Thyroid gland (tissue), 4 donors: ENCODE measurements around the gene NOP53. TPM values are rescaled to one million over a fixed set of nuclear protein-coding genes. Genes with fewer than 3 reads are reported as not detected.

ENCODE experiments used
- DNase-seq, 2 donors: peaks; one replicate each; pipeline ENCODE4 v3.0.0-alpha.2; 2019
- H3K27ac ChIP-seq, 3 donors: fragments of 200-600 bp; sonication (generic); 1 replicate in 2 of 3; 2 replicates in 1 of 3; pipeline ENCODE4 v1.5.1; 2016 to 2019; ENCODE audit warnings: mild to moderate bottlenecking in 1 of 3, moderate library complexity in 1 of 3
- H3K27me3 ChIP-seq: fragments of 200-600 bp; sonication (generic); one replicate; pipeline ENCODE4 v1.5.1; 2019
- H3K36me3 ChIP-seq, 2 donors: fragments of 200-600 bp; sonication (generic); one replicate each; pipeline ENCODE4 v1.5.1; 2016 to 2019
- H3K4me1 ChIP-seq, 2 donors: fragments of 200-600 bp; sonication (generic); one replicate each; pipeline ENCODE4 v1.5.1; 2017 to 2019
- H3K4me3 ChIP-seq, 3 donors: fragments of 200-600 bp; sonication (generic); replicated peaks in 1 of 3; 1 replicate in 2 of 3; 2 replicates in 1 of 3; pipeline ENCODE4 v1.5.1; 2016; ENCODE audit warnings: mild to moderate bottlenecking in 1 of 3
- H3K9me3 ChIP-seq: fragments of 200-600 bp; sonication (generic); one replicate; pipeline ENCODE4 v1.5.1; 2017
- POLR2A ChIP-seq, 2 donors: fragments of 450-650 bp; IDR thresholded peaks; one replicate each; pipeline ENCODE4 v1.6.1; 2017; ENCODE audit warnings: antibody characterized with exemption in 2 of 2, mild to moderate bottlenecking in 2 of 2, moderate library complexity in 1 of 2
- WGBS, 2 donors: methylation state at CpG; one replicate each; pipeline ENCODE4 v1.1.5; 2017; 5-methylcytosine and 5-hydroxymethylcytosine counted together
- intact Hi-C: fragments of 100-400 bp; cut with DNase I; formaldehyde crosslinking; loops from one replicate; pipeline ENCODE4 v1.15.1; 2023
- total RNA-seq, 4 donors: library from RNA; depleted of rRNA; stranded (reverse); fragments of >200 nt; gene quantifications; one replicate each; pipeline ENCODE4 v1.2.3, GENCODE V29; 2016
- TF ChIP-seq, protein P1 (sequence below), 6 experiments: fragments of 200-600 bp in 3 of 6; fragments of 450-650 bp in 3 of 6; sonication (generic) in 3 of 6; IDR thresholded peaks; one replicate each; pipeline ENCODE4 v1.5.1; 2016 to 2019; ENCODE audit warnings: antibody characterized with exemption in 6 of 6, mild to moderate bottlenecking in 2 of 6, inconsistent platforms in 1 of 6, moderate library complexity in 1 of 6

The NOP53 gene
- total RNA-seq, 4 donors from 2014 or later: 278 to 531 (median 461) TPM

DNA sequence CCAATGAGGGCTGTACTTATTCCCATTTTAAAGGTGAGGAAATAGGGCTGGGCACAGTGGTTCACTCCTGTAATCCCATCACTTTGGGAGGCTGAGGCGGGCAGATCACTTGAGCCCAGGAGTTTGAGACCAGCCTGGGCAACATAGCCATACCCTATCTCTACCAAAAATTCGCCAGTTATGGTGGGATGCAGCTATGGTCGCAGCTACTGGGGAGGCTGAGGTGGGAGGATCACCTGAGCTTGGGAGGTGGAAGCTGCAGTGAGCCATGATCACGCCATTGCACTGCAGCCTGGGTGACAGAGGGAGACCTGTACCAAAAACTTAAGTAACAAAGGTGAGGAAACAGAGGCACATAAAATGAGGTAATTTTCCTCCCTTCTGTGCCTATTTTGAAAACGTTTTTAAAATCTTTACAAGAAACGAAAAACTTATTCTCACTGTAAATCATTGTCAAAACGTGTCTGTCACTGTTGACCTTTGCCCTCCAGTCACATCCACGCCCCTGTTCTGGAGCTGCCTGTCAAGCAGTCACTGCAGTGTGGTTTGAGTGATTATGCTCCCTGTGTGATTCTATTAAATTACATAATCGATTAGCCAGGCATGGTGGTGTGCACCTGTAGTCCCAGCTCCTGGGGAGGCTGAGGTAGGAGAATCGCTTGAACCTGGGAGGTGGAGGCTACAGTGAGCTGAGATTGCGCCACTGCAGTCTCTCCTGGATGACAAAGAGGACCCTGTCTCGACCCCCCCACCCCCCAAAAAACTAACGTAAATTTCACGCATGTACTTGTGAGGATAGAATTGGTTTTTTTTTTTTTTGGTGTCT, 12.5 kb downstream of the NOP53 start:
- 89 to 90% methylated on average over 13 to 14 of the region's 14 CpGs for WGBS, 2 donors
- H3K9me3 ChIP-seq: no peaks in the 10 kb centered on the region
- H3K4me1 ChIP-seq: no peaks in the 10 kb centered on the region
- TF ChIP-seq, protein P1, sequence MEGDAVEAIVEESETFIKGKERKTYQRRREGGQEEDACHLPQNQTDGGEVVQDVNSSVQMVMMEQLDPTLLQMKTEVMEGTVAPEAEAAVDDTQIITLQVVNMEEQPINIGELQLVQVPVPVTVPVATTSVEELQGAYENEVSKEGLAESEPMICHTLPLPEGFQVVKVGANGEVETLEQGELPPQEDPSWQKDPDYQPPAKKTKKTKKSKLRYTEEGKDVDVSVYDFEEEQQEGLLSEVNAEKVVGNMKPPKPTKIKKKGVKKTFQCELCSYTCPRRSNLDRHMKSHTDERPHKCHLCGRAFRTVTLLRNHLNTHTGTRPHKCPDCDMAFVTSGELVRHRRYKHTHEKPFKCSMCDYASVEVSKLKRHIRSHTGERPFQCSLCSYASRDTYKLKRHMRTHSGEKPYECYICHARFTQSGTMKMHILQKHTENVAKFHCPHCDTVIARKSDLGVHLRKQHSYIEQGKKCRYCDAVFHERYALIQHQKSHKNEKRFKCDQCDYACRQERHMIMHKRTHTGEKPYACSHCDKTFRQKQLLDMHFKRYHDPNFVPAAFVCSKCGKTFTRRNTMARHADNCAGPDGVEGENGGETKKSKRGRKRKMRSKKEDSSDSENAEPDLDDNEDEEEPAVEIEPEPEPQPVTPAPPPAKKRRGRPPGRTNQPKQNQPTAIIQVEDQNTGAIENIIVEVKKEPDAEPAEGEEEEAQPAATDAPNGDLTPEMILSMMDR (IDR thresholded peaks at IDR 0.05): no peak
- TF ChIP-seq POLR2A (IDR thresholded peaks at IDR 0.05): no peak
- no peak overlapping the region for H3K4me3 ChIP-seq
- H3K36me3 ChIP-seq: peaks cover 50 to 65% of the 10 kb centered on the region in 2 donors
- no peak for DNase-seq
- no peaks in the 10 kb centered on the region for H3K27me3 ChIP-seq
- intact Hi-C loops: no loop called here
- no peak overlapping the region for H3K27ac ChIP-seq

DNA sequence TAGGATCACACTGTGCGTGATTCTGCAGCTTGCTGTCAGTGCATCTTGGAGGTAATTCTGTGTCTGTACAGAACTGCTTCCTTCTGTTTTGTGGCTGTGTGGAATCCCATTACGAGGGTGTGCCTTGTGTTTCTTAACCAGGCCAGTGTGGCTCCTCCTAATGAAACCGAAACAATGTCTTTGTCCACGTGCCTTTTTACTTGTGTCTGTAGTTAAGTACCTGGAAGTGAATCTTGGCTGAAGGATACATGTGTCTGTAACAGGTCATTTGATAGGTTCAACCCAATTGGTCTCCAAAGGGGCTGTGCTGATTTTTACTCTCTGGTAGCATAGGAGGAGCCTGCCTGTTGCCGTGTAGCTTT, 13.1 kb downstream of the NOP53 start:
- H3K4me3 ChIP-seq: no peak overlapping the region
- intact Hi-C loops: no loop called here
- H3K27me3 ChIP-seq: no peaks in the 10 kb centered on the region
- TF ChIP-seq POLR2A (IDR thresholded peaks at IDR 0.05): no peak
- TF ChIP-seq, protein P1 (IDR thresholded peaks at IDR 0.05): no peak
- WGBS, 2 donors: 95 to 97% methylated on average over 5 of the region's 5 CpGs
- DNase-seq: no peak
- no peaks in the 10 kb centered on the region for H3K9me3 ChIP-seq
- no peak overlapping the region for H3K27ac ChIP-seq
- H3K4me1 ChIP-seq: no peaks in the 10 kb centered on the region
- peaks cover 44 to 59% of the 10 kb centered on the region in 2 donors for H3K36me3 ChIP-seq

DNA sequence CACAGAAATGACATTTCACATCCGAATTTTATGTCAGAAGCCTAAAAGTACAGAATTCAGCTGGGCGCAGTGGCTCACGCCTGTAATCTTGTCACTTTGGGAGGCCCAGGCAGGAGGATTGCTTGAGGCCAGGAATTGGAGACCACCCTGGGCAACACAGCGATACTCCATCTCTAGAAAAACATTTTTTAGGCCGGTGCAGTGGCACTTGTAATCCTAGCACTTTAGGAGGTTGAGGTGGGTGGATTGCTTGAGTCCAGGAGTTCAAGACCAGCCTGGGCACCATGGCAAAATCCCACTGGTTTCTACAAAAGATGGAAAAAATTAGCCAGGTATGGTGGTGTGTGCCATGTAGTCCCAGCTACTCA, 15.3 kb downstream of the NOP53 start:
- H3K4me1 ChIP-seq: no peaks in the 10 kb centered on the region
- WGBS, 2 donors: 77 to 91% methylated on average over 5 of the region's 5 CpGs
- no peak overlapping the region for H3K27ac ChIP-seq
- no peaks in the 10 kb centered on the region for H3K9me3 ChIP-seq
- no peaks in the 10 kb centered on the region for H3K27me3 ChIP-seq
- DNase-seq: no peak
- TF ChIP-seq POLR2A (IDR thresholded peaks at IDR 0.05): no peak
- TF ChIP-seq, protein P1 (IDR thresholded peaks at IDR 0.05): no peak
- no peak overlapping the region for H3K4me3 ChIP-seq
- peaks cover 22 to 37% of the 10 kb centered on the region in 2 donors for H3K36me3 ChIP-seq
- intact Hi-C loops: no loop called here

DNA sequence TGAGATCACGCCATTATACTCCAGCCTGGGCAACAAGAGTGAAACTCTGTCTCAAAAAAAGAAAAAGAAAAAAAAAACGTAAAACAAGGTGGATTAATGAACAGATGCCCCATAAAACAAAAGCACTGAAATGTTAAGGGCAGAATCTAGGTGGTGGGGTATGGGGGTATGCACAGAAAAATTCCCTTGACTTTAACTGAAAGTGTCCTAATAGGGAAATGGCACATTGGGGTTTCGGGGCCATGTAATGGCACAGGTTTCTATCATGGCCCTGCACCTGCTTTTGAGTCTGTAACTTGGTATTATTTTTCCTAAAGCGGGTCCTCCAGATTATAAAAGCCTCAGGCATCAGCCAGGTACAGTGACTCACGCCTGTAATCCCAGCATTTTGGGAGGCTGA, 16.2 kb downstream of the NOP53 start:
- H3K9me3 ChIP-seq: no peaks in the 10 kb centered on the region
- H3K27ac ChIP-seq: no peak overlapping the region
- peaks cover 12 to 27% of the 10 kb centered on the region in 2 donors for H3K36me3 ChIP-seq
- intact Hi-C loops: no loop called here
- WGBS, 2 donors: 82 to 83% methylated on average over 5 of the region's 5 CpGs
- TF ChIP-seq, protein P1 (IDR thresholded peaks at IDR 0.05): no peak
- TF ChIP-seq POLR2A (IDR thresholded peaks at IDR 0.05): no peak
- no peaks in the 10 kb centered on the region for H3K4me1 ChIP-seq
- H3K4me3 ChIP-seq: no peak overlapping the region
- DNase-seq: no peak
- H3K27me3 ChIP-seq: no peaks in the 10 kb centered on the region

DNA sequence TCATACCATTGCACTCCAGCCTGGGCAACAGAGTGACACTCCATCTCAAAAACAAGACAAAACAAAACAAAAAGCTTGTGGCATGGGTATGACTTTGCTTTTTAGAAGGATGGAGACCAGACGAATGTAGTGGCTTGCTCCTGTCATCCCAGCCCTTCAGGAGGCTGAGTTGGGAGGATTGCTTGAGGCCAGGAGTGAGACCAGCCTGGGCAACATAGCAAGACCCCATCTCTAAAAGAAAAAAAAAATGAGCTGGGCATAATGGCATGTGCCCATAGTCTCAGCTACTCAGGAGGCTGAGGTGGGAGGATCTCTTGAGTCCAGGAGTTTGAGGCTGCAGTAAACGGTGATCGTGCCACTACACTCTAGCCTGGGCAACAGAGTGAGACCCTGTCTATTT, 16.8 kb downstream of the NOP53 start:
- no peak overlapping the region for H3K27ac ChIP-seq
- intact Hi-C loops: no loop called here
- 46 to 80% methylated on average over 3 of the region's 3 CpGs for WGBS, 2 donors

More for the DNA sequence above, 16.8 kb downstream of the NOP53 start:
- Histone ChIP-seq H3K4me3 (no peak overlapping the region), H3K36me3 (peaks cover 7 to 22% of the 10 kb centered on the region in 2 donors), H3K4me1 (no peaks in the 10 kb centered on the region), H3K9me3 (no peaks in the 10 kb centered on the region), H3K27me3 (no peaks in the 10 kb centered on the region)
- DNase-seq: no peak
- TF ChIP-seq POLR2A (IDR thresholded peaks at IDR 0.05): no peak
